8988T (cell line): Measurements from ENCODE around the gene TMEM245.
"Not testable (repeated sequence)": the region's sequence is repeated elsewhere in the genome, so short reads cannot be mapped to it uniquely, and the experiment has no call there.

Experiments used
- DNase-seq: peaks from one replicate; pipeline ENCODE4 v3.0.0; 2011

Gene TMEM245

DNA sequence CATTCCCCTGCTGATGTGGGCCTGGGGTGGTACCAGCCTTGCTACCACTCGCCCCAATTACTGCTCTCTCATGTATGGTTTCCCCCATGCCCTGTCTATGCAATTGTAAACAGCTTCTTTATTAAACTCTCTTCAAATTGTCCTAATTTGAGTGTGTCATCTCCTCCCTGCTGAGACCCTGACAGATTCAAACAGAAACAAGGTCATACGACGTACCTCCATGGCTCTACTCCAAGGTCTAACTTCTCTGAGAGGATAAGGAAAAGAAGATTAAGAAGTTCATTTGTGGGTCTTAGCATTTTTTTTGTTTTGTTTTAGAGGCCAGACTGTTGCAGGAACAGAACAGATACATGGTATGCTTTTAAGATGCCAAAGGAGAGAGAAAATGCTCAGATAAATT lies 147.6 kb downstream of the TMEM245 start:
- no peak for DNase-seq

GRCh38 chr9:108971392-108971791 lies 148.4 kb downstream of the TMEM245 start:
- not testable (repeated sequence) for DNase-seq

DNA sequence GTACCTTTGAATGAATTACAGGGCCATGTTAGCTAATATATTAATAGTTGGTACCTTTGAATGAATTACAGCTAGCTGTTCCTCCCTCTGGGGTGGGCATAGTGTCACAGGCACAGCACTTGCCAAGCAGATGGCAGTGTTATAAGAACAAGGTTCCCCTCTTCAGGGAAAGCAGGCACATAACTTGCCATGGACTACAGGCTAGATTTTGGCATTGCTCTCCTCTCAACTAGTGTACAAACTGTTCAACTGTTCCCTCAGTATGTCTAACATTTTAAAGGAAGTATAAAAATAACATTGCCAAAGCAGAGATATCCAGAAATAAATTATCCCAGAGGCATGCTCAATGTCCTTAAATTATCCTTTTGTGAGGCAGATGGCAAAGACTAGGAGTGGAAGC lies 151.8 kb downstream of the TMEM245 start:
- DNase-seq, result no peak
